Endometrial microvascular endothelial cells (primary cell): Measurements from ENCODE around the gene PTRHD1. TPM values are rescaled to one million over a fixed set of nuclear protein-coding genes. Genes with fewer than 3 reads are reported as not detected.

Source experiments
- total RNA-seq: library from RNA; depleted of rRNA; stranded (reverse); fragments of >200 nt; gene quantifications from one replicate; pipeline ENCODE4 v1.2.3, GENCODE V29; 2015; ENCODE audit errors: inconsistent ontology term

The PTRHD1 gene
- total RNA-seq, 1 donor from 2014 or later, result 32.2 TPM

Other genes starting within 250 kb of the PTRHD1 start
- gene CENPO, start within 50 bp of the PTRHD1 start, total RNA-seq, result 39.4 TPM
- gene ADCY3, start 126.8 kb upstream of the PTRHD1 start, total RNA-seq, result 38.0 TPM
- gene DNAJC27, start 178.6 kb upstream of the PTRHD1 start, total RNA-seq, result 4.2 TPM
- 0.65 TPM for gene EFR3B, start 248.7 kb upstream of the PTRHD1 start, total RNA-seq